Skeletal muscle tissue (tissue), 4 donors: ENCODE results near the gene SIRT5. TPM values are rescaled to one million over a fixed set of nuclear protein-coding genes. Genes with fewer than 3 reads are reported as not detected.

Experiments used
- H3K27ac ChIP-seq: one replicate; pipeline ENCODE4 v1.7.0; 2013; ENCODE audit warnings: mild to moderate bottlenecking, low read depth, low read length, inconsistent platforms
- H3K27me3 ChIP-seq, 3 donors: one replicate each; pipeline ENCODE4 v1.7.0; 2013; ENCODE audit warnings: low read length in 3 of 3; ENCODE audit not compliant: control insufficient read depth in 3 of 3, insufficient read depth in 3 of 3
- H3K36me3 ChIP-seq, 3 donors: one replicate each; pipeline ENCODE4 v1.7.0; 2013; ENCODE audit warnings: low read length in 3 of 3; ENCODE audit not compliant: control insufficient read depth in 3 of 3, insufficient read depth in 3 of 3
- H3K4me1 ChIP-seq, 3 donors: one replicate each; pipeline ENCODE4 v1.7.0; 2013; ENCODE audit warnings: low read length in 3 of 3, mild to moderate bottlenecking in 3 of 3; ENCODE audit not compliant: control insufficient read depth in 3 of 3, insufficient read depth in 3 of 3
- H3K4me3 ChIP-seq, 3 donors: one replicate each; pipeline ENCODE4 v1.7.0; 2013; ENCODE audit warnings: low read length in 3 of 3
- H3K9ac ChIP-seq, 3 donors: one replicate each; pipeline ENCODE4 v1.7.0; 2013; ENCODE audit warnings: low read length in 3 of 3, mild to moderate bottlenecking in 3 of 3, moderate library complexity in 2 of 3, low read depth in 1 of 3
- H3K9me3 ChIP-seq, 3 donors: one replicate each; pipeline ENCODE4 v1.7.0; 2013; ENCODE audit warnings: low read length in 3 of 3; ENCODE audit not compliant: control insufficient read depth in 3 of 3
- total RNA-seq: library from RNA; depleted of rRNA; stranded (reverse); fragments of >200 nt; gene quantifications from one replicate; pipeline ENCODE4 v1.2.3, GENCODE V29; 2014
- donor health status: Osteomylitis.

The SIRT5 gene
- total RNA-seq, 1 donor from 2014 or later, result 10.4 TPM

GRCh38 chr6:13600036-13600435, 25.6 kb downstream of the SIRT5 start:
- H3K4me1 ChIP-seq, result no peaks in the 10 kb centered on the region
- H3K9me3 ChIP-seq, result no peaks in the 10 kb centered on the region
- peaks cover 29 to 52% (median 49%) of the 10 kb centered on the region in 3 donors for H3K36me3 ChIP-seq
- no peaks in the 10 kb centered on the region for H3K27me3 ChIP-seq
- H3K27ac ChIP-seq, result no peak overlapping the region
- no peak overlapping the region for H3K4me3 ChIP-seq
- H3K9ac ChIP-seq, result no peak overlapping the region

DNA sequence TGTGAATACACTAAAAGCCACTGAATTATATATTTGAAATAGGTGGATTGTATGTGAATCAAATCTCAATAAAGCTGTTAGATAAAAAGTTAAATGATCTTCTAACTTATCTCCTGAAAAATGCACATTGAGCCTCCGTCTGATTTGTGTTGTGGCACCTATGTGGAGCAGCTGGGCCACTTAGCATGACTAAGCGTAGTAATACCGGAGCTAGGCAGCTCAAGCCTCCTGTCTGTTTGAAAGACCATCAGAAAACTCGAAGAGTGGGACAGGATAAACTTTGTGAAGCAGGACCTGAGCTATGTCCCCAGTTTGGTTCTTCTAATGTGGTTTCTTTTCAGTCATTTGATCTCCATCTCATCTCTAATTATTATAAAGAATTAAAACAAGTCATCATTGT, 29.7 kb downstream of the SIRT5 start:
- Histone ChIP-seq H3K4me1 (no peaks in the 10 kb centered on the region), H3K36me3 (peaks cover 20 to 32% (median 26%) of the 10 kb centered on the region in 3 donors), H3K9me3 (no peaks in the 10 kb centered on the region), H3K27me3 (no peaks in the 10 kb centered on the region), H3K4me3 (no peak overlapping the region), H3K9ac (no peak overlapping the region), H3K27ac (no peak overlapping the region)

GRCh38 chr6:13604546-13605416, 30.4 kb downstream of the SIRT5 start:
- Histone ChIP-seq H3K9ac (no peak overlapping the region), H3K4me3 (no peak overlapping the region), H3K9me3 (no peaks in the 10 kb centered on the region), H3K4me1 (no peaks in the 10 kb centered on the region), H3K27me3 (no peaks in the 10 kb centered on the region), H3K36me3 (peaks cover 20 to 30% (median 22%) of the 10 kb centered on the region in 3 donors), H3K27ac (no peak overlapping the region)

- peaks cover 17 to 27% (median 21%) of the 10 kb centered on the region in 3 donors for H3K36me3 ChIP-seq
These were observed 31.2 kb downstream of the SIRT5 start for GRCh38 chr6:13605634-13606033.

GRCh38 chr6:13611715-13612114, 37.3 kb downstream of the SIRT5 start:
- Histone ChIP-seq H3K9ac (no peak overlapping the region), H3K27me3 (no peaks in the 10 kb centered on the region), H3K36me3 (peaks cover 0 to 13% (median 10%) of the 10 kb centered on the region in 3 donors), H3K27ac (peak overlapping the region; percentile 61), H3K9me3 (no peaks in the 10 kb centered on the region), H3K4me1 (peaks cover 17 to 25% (median 20%) of the 10 kb centered on the region in 3 donors), H3K4me3 (no peak overlapping the region)

More at GRCh38 chr6:13605634-13606033, 31.2 kb downstream of the SIRT5 start:
- no peak overlapping the region for H3K9ac ChIP-seq
- no peaks in the 10 kb centered on the region for H3K27me3 ChIP-seq
- H3K4me1 ChIP-seq, result no peaks in the 10 kb centered on the region
- no peaks in the 10 kb centered on the region for H3K9me3 ChIP-seq
- H3K4me3 ChIP-seq, result no peak overlapping the region
- no peak overlapping the region for H3K27ac ChIP-seq

DNA sequence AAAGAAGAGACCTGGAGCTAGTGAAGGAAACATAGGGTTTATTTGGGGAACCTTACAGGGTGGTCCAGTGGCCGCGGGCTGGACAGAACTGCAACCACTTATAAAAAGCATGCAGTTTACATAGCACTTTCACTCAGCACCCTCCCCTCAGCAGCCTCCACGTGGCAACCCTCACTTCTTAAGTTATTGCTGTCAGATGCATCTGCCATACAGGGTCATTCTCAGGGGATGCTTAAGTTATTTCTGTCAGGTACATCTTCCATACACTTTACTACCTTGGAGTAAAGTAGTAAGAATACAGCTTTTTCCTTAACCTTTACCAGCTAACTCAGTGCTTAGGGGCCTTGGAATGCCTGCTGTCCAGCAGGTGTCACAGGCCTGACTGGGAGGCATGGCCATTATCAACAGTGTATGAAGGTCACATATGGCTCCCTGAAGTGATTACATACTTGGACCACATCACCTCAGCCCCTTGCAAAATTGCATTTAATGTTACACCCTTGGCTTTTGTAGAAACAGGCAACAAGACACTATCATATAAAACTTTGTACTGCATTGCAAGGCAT, 38.7 kb downstream of the SIRT5 start:
- no peak overlapping the region for H3K9ac ChIP-seq
- H3K27ac ChIP-seq, result no peak overlapping the region
- H3K27me3 ChIP-seq, result no peaks in the 10 kb centered on the region
- H3K4me1 ChIP-seq, result peaks cover 17 to 25% (median 20%) of the 10 kb centered on the region in 3 donors
- no peaks in the 10 kb centered on the region for H3K9me3 ChIP-seq
- H3K4me3 ChIP-seq, result no peak overlapping the region
- H3K36me3 ChIP-seq, result peaks cover 5 to 24% (median 16%) of the 10 kb centered on the region in 3 donors

- Histone ChIP-seq H3K4me1 (peaks cover 17 to 25% (median 20%) of the 10 kb centered on the region in 3 donors), H3K27ac (peak overlapping the region; percentile 89), H3K9me3 (no peaks in the 10 kb centered on the region), H3K9ac (peak overlapping the region; percentile 93 to 94 (median 93)), H3K4me3 (peak overlapping the region; percentile 83 to 99 (median 96)), H3K36me3 (peaks cover 10 to 29% (median 24%) of the 10 kb centered on the region in 3 donors), H3K27me3 (no peaks in the 10 kb centered on the region)
These were observed 39.9 kb downstream of the SIRT5 start for GRCh38 chr6:13614126-13614925.

DNA sequence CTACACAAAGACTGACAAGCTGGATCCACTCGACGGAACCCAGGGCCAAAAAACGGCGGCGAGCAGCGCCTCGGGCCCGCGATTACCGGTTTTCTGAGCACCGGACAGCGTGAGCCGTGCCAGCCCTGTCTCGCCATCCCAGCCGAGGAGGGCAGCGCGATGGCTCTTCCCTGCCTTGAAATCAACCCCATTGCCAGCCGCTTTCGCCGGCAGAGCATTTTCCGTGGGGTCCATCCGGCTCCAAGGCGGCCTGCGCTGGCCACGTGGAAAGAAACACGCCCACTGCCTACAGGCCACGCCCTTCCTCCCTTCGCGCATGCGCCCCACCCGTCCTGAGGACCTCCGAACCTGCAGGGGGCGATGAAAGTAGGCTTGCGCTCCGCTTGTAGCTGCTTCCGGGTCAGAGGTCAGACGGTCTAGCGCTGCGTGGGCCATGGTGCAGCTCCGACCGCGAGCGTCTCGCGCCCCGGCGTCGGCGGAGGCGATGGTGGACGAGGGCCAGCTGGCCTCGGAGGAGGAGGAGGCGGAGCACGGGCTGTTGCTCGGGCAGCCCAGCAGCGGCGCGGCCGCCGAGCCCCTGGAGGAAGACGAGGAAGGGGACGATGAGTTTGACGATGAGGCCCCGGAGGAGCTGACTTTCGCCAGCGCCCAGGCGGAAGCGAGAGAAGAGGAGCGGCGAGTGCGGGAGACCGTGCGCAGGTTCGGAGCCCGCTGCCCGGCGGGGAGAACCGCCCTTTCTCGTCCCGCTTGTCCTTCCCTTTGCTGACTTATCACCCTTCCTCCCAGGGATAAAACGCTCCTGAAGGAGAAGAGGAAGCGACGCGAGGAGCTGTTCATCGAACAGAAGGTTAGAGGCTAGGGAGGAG, 40.8 kb downstream of the SIRT5 start, which contains the start of gene NOL7:
Gene NOL7, plus strand, starts transcription at position 410 of the 866 bp plus-strand sequence. Its CDS starts 24 bp downstream, at position 434.
- peak within 1 kb of the TSS; percentile 93 to 94 (median 94) for H3K9ac ChIP-seq
- H3K4me3 ChIP-seq, result peak within 1 kb of the TSS; percentile 83 to 99 (median 96)
- no peaks in the 10 kb centered on the region for H3K27me3 ChIP-seq
- H3K27ac ChIP-seq, result peak within 1 kb of the TSS; percentile 89
- peaks cover 17 to 25% (median 20%) of the 10 kb centered on the region in 3 donors for H3K4me1 ChIP-seq
- H3K9me3 ChIP-seq, result no peaks in the 10 kb centered on the region
- peaks cover 10 to 30% (median 29%) of the 10 kb centered on the region in 3 donors for H3K36me3 ChIP-seq

GRCh38 chr6:13615792-13616120, 41.4 kb downstream of the SIRT5 start:
- Histone ChIP-seq H3K9ac (peak overlapping the region; percentile 93 to 94 (median 94)), H3K36me3 (peaks cover 12 to 32% (median 32%) of the 10 kb centered on the region in 3 donors), H3K27me3 (no peaks in the 10 kb centered on the region), H3K9me3 (no peaks in the 10 kb centered on the region), H3K27ac (peak overlapping the region; percentile 89), H3K4me3 (peak overlapping the region; percentile 83 to 99 (median 96)), H3K4me1 (peaks cover 17 to 25% (median 20%) of the 10 kb centered on the region in 3 donors)
